Stimulated activated CD4-positive, alpha-beta T cell treated with anti-CD3 and anti-CD28 coated beads, Interleukin-15, amount 100 ng/mL, for 1 hour (primary cell): ENCODE measurements around the gene POU2AF3.
"Not testable (repeated sequence)": the region's sequence is repeated elsewhere in the genome, so short reads cannot be mapped to it uniquely, and the experiment has no call there.

Experiments used
- DNase-seq, 2 donors: peaks; one replicate each; pipeline ENCODE4 v3.0.0-alpha.2; 2020; ENCODE audit warnings: low read depth in 1 of 2, low spot score in 1 of 2

POU2AF3 gene

GRCh38 chr11:111300569-111300968 lies 2.2 kb downstream of the POU2AF3 start:
- no peak for DNase-seq

- no peak for DNase-seq
Observed at GRCh38 chr11:111301004-111301841, 2.9 kb downstream of the POU2AF3 start.

DNA sequence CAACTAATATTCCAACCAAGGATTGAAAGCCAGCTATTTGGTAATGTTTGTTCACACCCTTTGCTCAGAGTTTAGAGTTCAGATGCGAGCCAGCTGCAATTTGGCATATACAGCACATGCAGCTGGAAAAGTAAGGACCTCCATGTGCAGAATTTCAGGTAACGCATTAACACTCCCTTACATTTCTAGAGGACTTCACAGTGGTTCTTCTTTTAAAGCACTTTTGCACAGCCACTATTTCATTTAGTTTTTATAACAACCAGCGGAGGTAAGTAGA lies 3.4 kb downstream of the POU2AF3 start:
- no peak for DNase-seq

DNA sequence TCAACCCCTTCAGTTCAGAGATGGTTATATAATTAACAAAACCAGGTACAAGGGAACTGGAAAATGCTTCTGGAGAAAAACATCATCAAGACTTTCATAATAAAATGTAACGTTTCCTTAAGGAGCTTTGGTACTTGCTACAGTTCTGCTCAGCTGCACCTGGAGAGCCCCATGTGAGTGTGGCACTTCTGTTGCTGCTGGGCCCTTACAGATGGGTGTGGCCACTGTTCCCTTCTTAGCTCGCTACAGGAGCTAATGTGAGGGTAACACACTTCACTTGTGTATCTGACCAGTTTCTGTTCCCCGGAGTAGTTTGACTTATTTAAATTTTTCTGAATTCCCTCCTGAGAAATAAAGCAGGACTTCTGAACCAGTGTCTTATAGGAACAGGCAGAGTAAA lies 4.0 kb downstream of the POU2AF3 start:
- no peak for DNase-seq

- no peak for DNase-seq
Observed at GRCh38 chr11:111303461-111303860, 5.1 kb downstream of the POU2AF3 start.

DNA sequence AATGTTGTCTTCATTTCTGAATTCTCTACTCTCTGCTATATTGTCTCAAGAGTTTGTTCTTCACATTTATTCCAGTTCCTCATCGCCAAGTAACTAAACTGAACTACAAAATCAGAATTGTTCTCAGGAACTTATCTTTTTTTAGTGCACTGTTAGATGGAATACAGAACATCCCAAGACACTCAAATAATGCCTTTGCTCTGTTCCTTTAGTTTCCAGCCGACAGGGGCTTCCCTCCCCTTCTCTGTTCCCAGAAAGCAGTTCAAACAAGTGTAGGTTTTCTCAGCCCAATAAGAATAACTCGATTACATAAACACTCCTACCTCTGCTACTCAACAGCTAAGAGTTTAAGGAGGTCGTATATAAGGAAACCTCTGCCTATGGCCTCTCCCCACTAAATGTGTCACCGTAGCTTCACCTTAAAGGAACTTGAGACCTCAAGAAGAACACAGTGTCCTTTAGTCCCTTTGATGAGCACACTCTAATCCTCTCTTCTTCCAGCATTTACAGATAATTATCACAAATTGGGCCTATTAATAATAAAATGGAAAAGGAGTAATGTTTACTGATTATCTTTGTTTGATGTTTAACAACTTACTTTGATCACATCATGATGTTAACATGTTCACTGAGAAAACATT lies 6.9 kb downstream of the POU2AF3 start:
- DNase-seq = no peak

GRCh38 chr11:111305876-111306275 lies 7.5 kb downstream of the POU2AF3 start:
- DNase-seq = no peak

GRCh38 chr11:111306321-111306720 lies 8.0 kb downstream of the POU2AF3 start:
- no peak for DNase-seq

- no peak for DNase-seq
Observed at GRCh38 chr11:111307472-111308108, 9.2 kb downstream of the POU2AF3 start.

DNA sequence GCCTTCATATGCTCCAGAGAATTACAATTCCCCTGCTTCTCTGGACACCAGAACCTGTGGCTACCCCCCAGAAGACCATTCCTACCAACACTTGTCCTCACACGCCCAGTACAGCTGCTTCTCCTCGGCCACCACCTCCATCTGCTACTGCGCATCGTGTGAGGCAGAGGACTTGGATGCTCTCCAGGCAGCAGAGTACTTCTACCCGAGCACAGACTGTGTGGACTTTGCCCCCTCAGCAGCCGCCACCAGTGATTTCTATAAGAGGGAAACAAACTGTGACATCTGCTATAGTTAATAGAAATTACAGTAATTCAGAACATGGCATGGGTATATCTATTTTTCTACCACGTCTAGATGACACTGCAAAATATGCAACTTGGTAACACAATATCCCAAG lies 9.8 kb downstream of the POU2AF3 start:
- DNase-seq = no peak

GRCh38 chr11:111309215-111309915 lies 11.0 kb downstream of the POU2AF3 start:
- no peak for DNase-seq

DNA sequence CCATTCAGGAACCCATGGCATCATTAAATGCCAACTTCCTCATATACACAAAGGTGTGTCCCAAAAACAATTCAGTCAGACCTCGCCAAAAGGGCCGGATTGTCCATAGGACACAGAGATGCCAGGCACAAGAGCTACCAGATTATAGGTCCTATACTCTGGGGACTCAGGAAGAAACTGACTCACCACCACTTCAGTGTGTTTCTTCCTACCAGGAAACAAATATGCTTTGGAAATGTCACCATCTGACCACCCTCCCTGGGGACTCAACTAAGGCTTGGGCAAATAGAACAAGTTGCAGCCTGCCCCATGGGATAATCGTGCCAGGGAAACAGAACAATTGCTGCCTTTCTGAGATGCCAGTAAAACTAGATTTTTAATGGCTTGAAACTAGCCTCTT lies 11.7 kb downstream of the POU2AF3 start:
- DNase-seq = no peak

DNA sequence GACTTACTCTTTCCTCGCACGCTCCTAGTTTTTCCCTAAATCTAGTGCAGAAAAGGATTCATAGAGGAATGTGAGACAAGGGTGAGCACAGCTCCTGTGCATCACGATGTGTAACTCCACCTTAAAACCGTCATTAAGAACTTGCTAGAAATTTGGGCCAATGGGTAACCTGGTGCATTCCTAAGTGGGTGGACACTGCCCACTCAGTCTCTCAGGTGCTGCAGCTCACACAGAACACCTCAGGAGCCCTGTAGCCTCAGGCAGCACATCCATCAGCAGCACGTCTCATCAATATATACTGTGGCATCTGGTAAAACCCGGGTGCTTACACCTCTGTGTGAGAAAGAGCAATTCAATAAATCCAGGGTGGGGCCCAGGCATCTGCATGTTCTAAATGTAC lies 12.4 kb downstream of the POU2AF3 start:
- DNase-seq = no peak

- no peak for DNase-seq
Observed at GRCh38 chr11:111312076-111312475, 13.7 kb downstream of the POU2AF3 start.

GRCh38 chr11:111319296-111319695 lies 20.9 kb downstream of the POU2AF3 start:
- no peak for DNase-seq

DNA sequence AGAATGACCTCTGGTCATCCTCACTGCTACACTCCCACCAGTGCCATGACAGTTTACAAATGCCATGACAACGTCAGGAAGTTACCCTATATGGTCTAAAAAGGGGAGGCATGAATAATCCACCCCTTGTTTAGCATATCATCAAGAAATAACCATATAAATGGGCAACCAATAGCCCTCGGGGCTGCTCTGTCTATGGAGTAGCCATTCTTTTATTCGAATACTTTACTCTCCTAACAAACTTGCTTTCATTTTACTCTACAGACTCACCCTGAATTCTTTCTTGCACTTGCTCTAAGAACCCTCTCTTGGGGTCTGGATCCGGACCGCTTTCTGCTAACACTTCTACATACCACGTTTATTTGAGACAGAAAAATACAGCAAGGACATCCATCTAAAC lies 21.9 kb downstream of the POU2AF3 start:
- not testable (repeated sequence) for DNase-seq

DNA sequence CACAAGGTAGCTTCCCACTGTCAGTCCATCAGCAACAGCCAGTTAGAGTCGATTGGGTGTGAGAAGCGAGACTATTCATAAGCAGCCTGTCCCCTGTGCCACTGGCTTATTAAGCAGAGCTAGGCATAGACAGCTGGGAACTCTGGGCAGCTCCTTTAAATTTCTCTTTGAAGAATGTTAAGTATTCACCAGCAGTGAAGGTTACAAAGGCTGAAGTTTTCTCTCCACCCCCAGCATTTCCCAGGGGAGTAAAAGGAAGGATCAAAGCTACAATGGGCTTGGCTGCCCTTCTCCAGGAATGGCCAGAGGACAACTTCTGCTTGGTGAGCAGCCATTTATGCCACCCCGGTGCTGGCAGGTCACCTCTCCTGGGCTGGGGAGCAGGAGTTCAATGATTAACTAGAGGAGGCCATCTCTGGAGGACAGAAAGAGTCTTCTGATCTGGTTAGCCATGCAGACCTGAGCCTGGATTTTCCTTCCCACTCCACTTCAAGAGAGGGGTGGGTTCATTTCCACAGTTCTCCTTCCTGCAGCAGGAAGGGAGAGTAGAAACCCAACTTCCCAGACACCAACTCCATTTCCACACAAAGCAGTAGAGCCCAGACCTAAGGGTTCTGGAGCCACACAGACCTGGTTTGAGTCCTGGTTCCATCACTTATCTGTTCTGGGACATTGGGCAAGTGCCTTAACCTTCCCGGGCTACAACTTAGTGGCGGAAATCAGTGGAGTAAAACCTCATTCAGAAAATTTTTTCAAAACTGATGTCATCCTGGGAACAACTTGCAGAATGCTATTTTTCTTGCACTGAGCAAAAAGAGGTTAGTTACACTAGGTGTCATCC lies 22.6 kb downstream of the POU2AF3 start:
- no peak for DNase-seq

- DNase-seq = no peak
Observed at GRCh38 chr11:111322534-111322933, 24.2 kb downstream of the POU2AF3 start.

GRCh38 chr11:111324277-111324720 lies 26.0 kb downstream of the POU2AF3 start:
- no peak for DNase-seq

DNA sequence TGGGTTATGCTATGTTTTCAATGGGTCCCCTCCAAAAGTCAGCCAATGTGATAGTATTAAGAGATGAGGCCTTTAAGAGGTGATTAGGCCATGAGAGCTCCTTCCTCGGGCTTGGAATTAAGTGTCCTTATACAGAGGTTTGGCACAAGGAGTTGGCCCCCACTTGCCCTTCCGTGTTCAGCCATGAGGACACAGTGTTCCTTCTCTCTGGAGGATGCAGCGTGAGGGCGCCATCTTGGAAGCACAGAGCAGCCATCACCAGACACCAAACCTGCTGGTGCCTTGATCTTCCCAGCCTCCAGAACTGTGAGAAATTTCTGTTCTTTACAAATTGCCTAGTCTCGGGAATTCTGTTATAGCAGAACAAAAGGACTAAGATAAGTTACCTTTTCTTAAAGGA lies 26.9 kb downstream of the POU2AF3 start:
- no peak for DNase-seq

- DNase-seq = no peak
Observed at GRCh38 chr11:111326824-111327223, 28.5 kb downstream of the POU2AF3 start.
